Measurements from ENCODE around the gene CCDC97. TPM values are rescaled to one million over a fixed set of nuclear protein-coding genes. Genes with fewer than 3 reads are reported as not detected.
"Not testable (repeated sequence)": the region's sequence is repeated elsewhere in the genome, so short reads cannot be mapped to it uniquely, and the experiment has no call there.

The CCDC97 gene
- total RNA-seq, 4 donors from 2014 or later, result 11.6 to 19.6 (median 13.7) TPM

- WGBS, 2 donors, result 88 to 93% methylated on average over 10 of the region's 10 CpGs
- no peak overlapping the region for H3K4me3 ChIP-seq (ENCODE audit: low read depth, poor library complexity, severe bottlenecking)
- DNase-seq (ENCODE audit: low spot score in 2 of 2), result no peak
- TF ChIP-seq POLR2A (IDR thresholded peaks at IDR 0.05) (no peak), CTCF (IDR thresholded peaks at IDR 0.05) (no peak)
- intact Hi-C loops (cut with DNase I; ENCODE audit: low total_unique reads), result no loop called here
These were observed 25.5 kb downstream of the CCDC97 start for GRCh38 chr19:41335467-41335866.

GRCh38 chr19:41339936-41340335, 30.0 kb downstream of the CCDC97 start:
- 94 to 96% methylated on average over 5 of the region's 5 CpGs for WGBS, 2 donors
- TF ChIP-seq POLR2A (IDR thresholded peaks at IDR 0.05) (no peak), CTCF (IDR thresholded peaks at IDR 0.05) (no peak)
- no peak overlapping the region for H3K4me3 ChIP-seq (ENCODE audit: low read depth, poor library complexity, severe bottlenecking)
- intact Hi-C loops (cut with DNase I; ENCODE audit: low total_unique reads), result no loop called here
- no peak for DNase-seq (ENCODE audit: low spot score in 2 of 2)

- intact Hi-C loops (cut with DNase I; ENCODE audit: low total_unique reads), result no loop called here
- no peak for TF ChIP-seq POLR2A (IDR thresholded peaks at IDR 0.05)
- DNase-seq (ENCODE audit: low spot score in 2 of 2), result no peak
- WGBS, 2 donors, result 89 to 91% methylated on average over 20 of the region's 20 CpGs
- no peak overlapping the region for H3K4me3 ChIP-seq (ENCODE audit: low read depth, poor library complexity, severe bottlenecking)
These were observed 31.9 kb downstream of the CCDC97 start for GRCh38 chr19:41341669-41342490.

GRCh38 chr19:41344162-41344561, 34.2 kb downstream of the CCDC97 start:
- intact Hi-C loops (cut with DNase I; ENCODE audit: low total_unique reads), result no loop called here
- WGBS, 2 donors, result 94 to 97% methylated on average over 2 of the region's 2 CpGs

GRCh38 chr19:41346916-41347315, 36.9 kb downstream of the CCDC97 start:
- intact Hi-C loops (cut with DNase I; ENCODE audit: low total_unique reads); H3K4me3 ChIP-seq (ENCODE audit: low read depth, poor library complexity, severe bottlenecking); DNase-seq (ENCODE audit: low spot score in 2 of 2): not testable (repeated sequence)
- WGBS, 2 donors, result 94 to 95% methylated on average over 9 of the region's 9 CpGs

More at GRCh38 chr19:41344162-41344561, 34.2 kb downstream of the CCDC97 start:
- no peak for DNase-seq (ENCODE audit: low spot score in 2 of 2)
- H3K4me3 ChIP-seq (ENCODE audit: low read depth, poor library complexity, severe bottlenecking), result no peak overlapping the region
- TF ChIP-seq POLR2A (IDR thresholded peaks at IDR 0.05) (no peak), CTCF (IDR thresholded peaks at IDR 0.05) (no peak)

GRCh38 chr19:41350735-41351338, 40.9 kb downstream of the CCDC97 start:
- no peak for TF ChIP-seq POLR2A (IDR thresholded peaks at IDR 0.05)
- TF ChIP-seq CTCF (IDR thresholded peaks at IDR 0.05), result no peak
- peak overlapping the region; percentile 61 for H3K4me3 ChIP-seq (ENCODE audit: low read depth, poor library complexity, severe bottlenecking)
- 2 to 5% methylated on average over 22 of the region's 22 CpGs for WGBS, 2 donors
- intact Hi-C loops (cut with DNase I; ENCODE audit: low total_unique reads), result no loop called here
- no peak for DNase-seq (ENCODE audit: low spot score in 2 of 2)

All from lower leg skin (tissue), 4 donors.